Upper lobe of left lung (tissue), 6 donors: ENCODE data around the gene DIAPH2. TPM values are rescaled to one million over a fixed set of nuclear protein-coding genes. Genes with fewer than 3 reads are reported as not detected.

Experiments
- ATAC-seq, 2 donors: fragments of 200-7000 bp; cut with Tn5 transposase; one replicate each; pipeline ENCODE4 v1.9.1; 2022; ENCODE audit warnings: mild to moderate bottlenecking in 2 of 2, moderate library complexity in 2 of 2; ENCODE audit not compliant: low FRiP score in 2 of 2
- DNase-seq, 2 donors: peaks; one replicate each; pipeline ENCODE4 v3.0.0-alpha.2; 2019 to 2020
- H3K27ac ChIP-seq, 4 donors: fragments of 200-600 bp; sonication (generic); one replicate each; pipeline ENCODE4 v1.5.1; 2016 to 2019
- H3K27me3 ChIP-seq, 4 donors: fragments of 200-600 bp; sonication (generic); one replicate each; pipeline ENCODE4 v1.5.1; 2017 to 2019
- H3K36me3 ChIP-seq, 4 donors: fragments of 200-600 bp; sonication (generic); one replicate each; pipeline ENCODE4 v1.5.1; 2016 to 2019
- H3K4me1 ChIP-seq, 4 donors: fragments of 200-600 bp; sonication (generic); one replicate each; pipeline ENCODE4 v1.5.1; 2018 to 2019
- H3K4me3 ChIP-seq, 4 donors: fragments of 200-600 bp; sonication (generic); one replicate each; pipeline ENCODE4 v1.5.1; 2017 to 2019; ENCODE audit warnings: mild to moderate bottlenecking in 2 of 4, moderate library complexity in 1 of 4
- H3K9me3 ChIP-seq, 4 donors: fragments of 200-600 bp; sonication (generic); one replicate each; pipeline ENCODE4 v1.5.1; 2018 to 2019
- CTCF ChIP-seq, 6 experiments: fragments of 450-650 bp in 4 of 6; fragments of 200-600 bp in 2 of 6; sonication (generic) in 2 of 6; IDR thresholded peaks; one replicate each; pipeline ENCODE4 v1.5.1; 2016 to 2019; ENCODE audit warnings: antibody characterized with exemption in 6 of 6
- EP300 ChIP-seq, 4 donors: sonication (generic); formaldehyde crosslinking; IDR thresholded peaks; one replicate each; pipeline ENCODE4 v1.5.1; 2017; ENCODE audit warnings: antibody characterized with exemption in 4 of 4, control low read depth in 2 of 4
- POLR2A ChIP-seq, 4 donors: fragments of 450-650 bp; IDR thresholded peaks; one replicate each; pipeline ENCODE4 v1.5.1; 2016 to 2017; ENCODE audit warnings: antibody characterized with exemption in 4 of 4, mild to moderate bottlenecking in 2 of 4
- POLR2AphosphoS5 ChIP-seq, 2 donors: sonication (generic); formaldehyde crosslinking; IDR thresholded peaks; one replicate each; pipeline ENCODE4 v1.5.1; 2017; ENCODE audit warnings: antibody characterized with exemption in 2 of 2
- WGBS, 2 donors: methylation state at CpG; one replicate each; pipeline ENCODE4 v1.1.5; 2017 to 2018; 5-methylcytosine and 5-hydroxymethylcytosine counted together
- total RNA-seq, 6 donors: library from RNA; depleted of rRNA in 4 of 6; stranded (reverse); fragments of >200 nt in 4 of 6; gene quantifications; one replicate each; pipeline versions ENCODE4 v1.1.0 to v1.2.1, GENCODE V29; 2016 to 2021
- donor health status: DM: no; HTN: no; CAD: no; lungs with moderate emphysema.
- donor health status: DM: no; HTN: yes; CAD: no; lungs with severe emphysema.

DIAPH2 gene
- total RNA-seq, 6 donors from 2014 or later = 22.5 to 107 (median 44.1) TPM

GRCh38 chrX:97446298-97446882 lies 761.7 kb downstream of the DIAPH2 start:
- H3K36me3 ChIP-seq = no peaks in the 10 kb centered on the region
- DNase-seq (no peak), ATAC-seq (no peak)
- 74 to 96% methylated on average over 1 of the region's 1 CpG for WGBS, 2 donors
- no peaks in the 10 kb centered on the region for H3K9me3 ChIP-seq
- no peak for TF ChIP-seq POLR2A (IDR thresholded peaks at IDR 0.05)
- TF ChIP-seq CTCF (IDR thresholded peaks at IDR 0.05) = no peak
- no peak for TF ChIP-seq POLR2AphosphoS5 (IDR thresholded peaks at IDR 0.05)
- TF ChIP-seq EP300 (IDR thresholded peaks at IDR 0.05) = no peak
- no peak overlapping the region for H3K4me3 ChIP-seq
- no peaks in the 10 kb centered on the region for H3K4me1 ChIP-seq
- H3K27me3 ChIP-seq = no peaks in the 10 kb centered on the region
- H3K27ac ChIP-seq = no peak overlapping the region

- H3K27me3 ChIP-seq = no peaks in the 10 kb centered on the region
- no peaks in the 10 kb centered on the region for H3K36me3 ChIP-seq
- H3K4me1 ChIP-seq = no peaks in the 10 kb centered on the region
- DNase-seq = no peak
- H3K9me3 ChIP-seq = no peaks in the 10 kb centered on the region
- 81 to 96% methylated on average over 5 of the region's 5 CpGs for WGBS, 2 donors
- no peak for TF ChIP-seq POLR2AphosphoS5 (IDR thresholded peaks at IDR 0.05)
- TF ChIP-seq POLR2A (IDR thresholded peaks at IDR 0.05) = no peak
- TF ChIP-seq EP300 (IDR thresholded peaks at IDR 0.05) = no peak
- no peak for TF ChIP-seq CTCF (IDR thresholded peaks at IDR 0.05)
- no peak overlapping the region for H3K4me3 ChIP-seq
- H3K27ac ChIP-seq = no peak overlapping the region
- no peak for ATAC-seq
These were observed 762.7 kb downstream of the DIAPH2 start for GRCh38 chrX:97447306-97447705.

GRCh38 chrX:97452283-97452682 lies 767.6 kb downstream of the DIAPH2 start:
- Histone ChIP-seq H3K36me3 (no peaks in the 10 kb centered on the region), H3K27me3 (no peaks in the 10 kb centered on the region), H3K27ac (no peak overlapping the region), H3K9me3 (no peaks in the 10 kb centered on the region), H3K4me1 (no peaks in the 10 kb centered on the region), H3K4me3 (no peak overlapping the region)
- no peak for ATAC-seq
- no peak for TF ChIP-seq POLR2A (IDR thresholded peaks at IDR 0.05)
- TF ChIP-seq POLR2AphosphoS5 (IDR thresholded peaks at IDR 0.05) = no peak
- TF ChIP-seq EP300 (IDR thresholded peaks at IDR 0.05) = no peak
- no peak for TF ChIP-seq CTCF (IDR thresholded peaks at IDR 0.05)
- no peak for DNase-seq

- ATAC-seq (no peak), DNase-seq (no peak)
- Histone ChIP-seq H3K4me1 (no peaks in the 10 kb centered on the region), H3K27me3 (no peaks in the 10 kb centered on the region), H3K9me3 (no peaks in the 10 kb centered on the region), H3K27ac (no peak overlapping the region), H3K36me3 (no peaks in the 10 kb centered on the region), H3K4me3 (no peak overlapping the region)
- TF ChIP-seq EP300 (IDR thresholded peaks at IDR 0.05) (no peak), CTCF (IDR thresholded peaks at IDR 0.05) (no peak), POLR2A (IDR thresholded peaks at IDR 0.05) (no peak), POLR2AphosphoS5 (IDR thresholded peaks at IDR 0.05) (no peak)
- WGBS, 2 donors = 89 to 97% methylated on average over 1 of the region's 1 CpG
These were observed 777.1 kb downstream of the DIAPH2 start for GRCh38 chrX:97461763-97462162.

GRCh38 chrX:97471071-97471470 lies 786.4 kb downstream of the DIAPH2 start:
- TF ChIP-seq EP300 (IDR thresholded peaks at IDR 0.05) = no peak
- TF ChIP-seq CTCF (IDR thresholded peaks at IDR 0.05) = no peak
- TF ChIP-seq POLR2A (IDR thresholded peaks at IDR 0.05) = no peak
- no peak for TF ChIP-seq POLR2AphosphoS5 (IDR thresholded peaks at IDR 0.05)
- DNase-seq (no peak), ATAC-seq (no peak)
- Histone ChIP-seq H3K27me3 (no peaks in the 10 kb centered on the region), H3K36me3 (no peaks in the 10 kb centered on the region), H3K4me3 (no peak overlapping the region), H3K27ac (no peak overlapping the region), H3K9me3 (no peaks in the 10 kb centered on the region), H3K4me1 (no peaks in the 10 kb centered on the region)
- 83 to 87% methylated on average over 2 to 6 of the region's 6 CpGs for WGBS, 2 donors
